WTC11 (cell line): ENCODE results near the gene ACIN1. TPM values are rescaled to one million over a fixed set of nuclear protein-coding genes. Genes with fewer than 3 reads are reported as not detected.

Experiments used
- ATAC-seq: fragments of 200-7000 bp; cut with Tn5 transposase; 2 replicates; pipeline ENCODE4 v1.10.0; 2021; ENCODE audit warnings: mild to moderate bottlenecking, moderate library complexity
- CTCF ChIA-PET: fragments of 300-600 bp; sonication (Branson Sonifier 250); formaldehyde crosslinking; loops from one replicate; lab custom pipeline; 2021; ENCODE audit warnings: antibody characterized with exemption; lab: Charles Lee
- POLR2A ChIA-PET: fragments of 350-600 bp; sonication (Branson Sonifier 250); formaldehyde crosslinking; loops from one replicate; lab custom pipeline; 2021; ENCODE audit warnings: antibody characterized with exemption; lab: Charles Lee
- DNase-seq: peaks from one replicate; pipeline ENCODE4 v3.0.0; 2021; ENCODE audit warnings: low spot score
- H3K27ac Mint-ChIP-seq: 2 replicates; pipeline ENCODE4 v1.8.0; 2021; ENCODE audit warnings: mixed read lengths
- H3K27me3 Mint-ChIP-seq: 2 replicates; pipeline ENCODE4 v1.8.0; 2021; ENCODE audit warnings: low read depth, mild to moderate bottlenecking, moderate library complexity, mixed read lengths
- H3K36me3 Mint-ChIP-seq: 2 replicates; pipeline ENCODE4 v1.8.0; 2021; ENCODE audit warnings: mixed read lengths
- H3K4me1 Mint-ChIP-seq: 2 replicates; pipeline ENCODE4 v1.8.0; 2022; ENCODE audit warnings: mixed read lengths
- H3K4me3 Mint-ChIP-seq: 2 replicates; pipeline ENCODE4 v1.8.0; 2021; ENCODE audit warnings: mild to moderate bottlenecking, moderate library complexity, mixed read lengths
- H3K9me3 Mint-ChIP-seq: 2 replicates; pipeline ENCODE4 v1.8.0; 2021; ENCODE audit warnings: mixed read lengths
- ATF1 ChIP-seq: sonication (generic); formaldehyde crosslinking; IDR thresholded peaks from 2 replicates; pipeline ENCODE4 v1.8.1; 2023; ENCODE audit warnings: mild to moderate bottlenecking, moderate library complexity, missing genetic modification reagents
- CREB1 ChIP-seq: sonication (generic); formaldehyde crosslinking; IDR thresholded peaks from 2 replicates; pipeline ENCODE4 v1.8.0; 2023; ENCODE audit warnings: mild to moderate bottlenecking, missing genetic modification reagents
- E2F4 ChIP-seq: sonication (generic); formaldehyde crosslinking; IDR thresholded peaks from 2 replicates; pipeline ENCODE4 v1.8.1; 2022; ENCODE audit warnings: low read depth, mild to moderate bottlenecking, moderate library complexity, missing genetic modification reagents, borderline replicate concordance
- ELF4 ChIP-seq: sonication (generic); formaldehyde crosslinking; IDR thresholded peaks from 2 replicates; pipeline ENCODE4 v1.8.1; 2022; ENCODE audit warnings: low read depth, mild to moderate bottlenecking, moderate library complexity, missing genetic modification reagents
- ERG ChIP-seq: fragments of 250-450 bp; sonication (Bioruptor Pico); IDR thresholded peaks from 2 replicates; pipeline ENCODE4 v1.8.0; 2021; ENCODE audit warnings: mild to moderate bottlenecking
- ETV6 ChIP-seq: sonication (generic); formaldehyde crosslinking; IDR thresholded peaks from 2 replicates; pipeline ENCODE4 v1.8.1; 2022; ENCODE audit warnings: mild to moderate bottlenecking, missing genetic modification reagents
- FOXK1 ChIP-seq: sonication (generic); formaldehyde crosslinking; IDR thresholded peaks from 2 replicates; pipeline ENCODE4 v1.8.0; 2022; ENCODE audit warnings: mild to moderate bottlenecking, moderate library complexity, missing genetic modification reagents
- HMGA2 ChIP-seq: fragments of 250-450 bp; sonication (Bioruptor Pico); IDR thresholded peaks from 2 replicates; pipeline ENCODE4 v1.4.0; 2021; ENCODE audit warnings: mild to moderate bottlenecking, moderate library complexity
- IRF1 ChIP-seq: sonication (generic); formaldehyde crosslinking; IDR thresholded peaks from 2 replicates; pipeline ENCODE4 v1.8.0; 2023; ENCODE audit warnings: missing genetic modification reagents
- MLX ChIP-seq: sonication (generic); formaldehyde crosslinking; IDR thresholded peaks from 2 replicates; pipeline ENCODE4 v1.8.1; 2023; ENCODE audit warnings: mild to moderate bottlenecking, missing genetic modification reagents, moderate library complexity
- NFATC4 ChIP-seq: fragments of 250-450 bp; sonication (Bioruptor Pico); IDR thresholded peaks from 2 replicates; pipeline ENCODE4 v1.9.0; 2021; ENCODE audit warnings: mild to moderate bottlenecking
- RELA ChIP-seq: sonication (generic); formaldehyde crosslinking; IDR thresholded peaks from 2 replicates; pipeline ENCODE4 v1.8.1; 2022; ENCODE audit warnings: missing genetic modification reagents, mild to moderate bottlenecking, borderline replicate concordance
- ZNF396 ChIP-seq: fragments of 250-450 bp; sonication (Bioruptor Pico); IDR thresholded peaks from 2 replicates; pipeline ENCODE4 v1.8.0; 2021; ENCODE audit warnings: mild to moderate bottlenecking, moderate library complexity, borderline replicate concordance
- ZNF425 ChIP-seq: fragments of 250-450 bp; sonication (Bioruptor Pico); conservative IDR thresholded peaks from 2 replicates; pipeline ENCODE4 v1.9.0; 2021; ENCODE audit warnings: mild to moderate bottlenecking
- ZNF532 ChIP-seq: fragments of 250-450 bp; sonication (Bioruptor Pico); IDR thresholded peaks from 2 replicates; pipeline ENCODE4 v1.9.0; 2021; ENCODE audit warnings: mild to moderate bottlenecking, borderline replicate concordance
- total RNA-seq: library from RNA; stranded (reverse); gene quantifications from 3 replicates; pipeline ENCODE4 v1.2.3, GENCODE V29; 2021

The ACIN1 gene
- total RNA-seq, 1 experiment from 2014 or later = 229 TPM

- H3K4me3 Mint-ChIP-seq = no peak overlapping the region
- H3K27me3 Mint-ChIP-seq = no peaks in the 10 kb centered on the region
- H3K9me3 Mint-ChIP-seq = no peaks in the 10 kb centered on the region
- H3K4me1 Mint-ChIP-seq = peaks cover 16% of the 10 kb centered on the region
- ATAC-seq (no peak), DNase-seq (no peak)
- ChIA-PET POLR2A (interaction anchor here (1.2 kb wide), 1 partner anchor 29 kb away, joined by 4 read pairs; no protein-coding TSS in a partner anchor), CTCF (interaction anchor here (0.7 to 3.9 kb wide), 11 partner anchors 17 to 123 kb away, joined by 3 to 24 read pairs (median 5); partner anchors contain the start of genes ACIN1 and PSMB11)
- no peak overlapping the region; the same call in 1 of the 2 replicates for H3K27ac Mint-ChIP-seq
- no peak for TF ChIP-seq IRF1 (CRISPR knock-in tag)
- TF ChIP-seq RELA (CRISPR knock-in tag) = no peak
- no peak for TF ChIP-seq ELF4 (CRISPR knock-in tag)
- no peak for TF ChIP-seq FOXK1
- TF ChIP-seq MLX (CRISPR knock-in tag) = no peak
- TF ChIP-seq ERG (CRISPR knock-in tag) = no peak
- no peak for TF ChIP-seq ETV6 (CRISPR knock-in tag)
- TF ChIP-seq CREB1 (CRISPR knock-in tag) = no peak
- TF ChIP-seq E2F4 = no peak
- TF ChIP-seq HMGA2 (CRISPR knock-in tag) = no peak
- TF ChIP-seq ZNF532 (CRISPR knock-in tag) = no peak
- TF ChIP-seq ATF1 = no peak
- no peak for TF ChIP-seq ZNF396 (CRISPR knock-in tag)
- no peak for TF ChIP-seq ZNF425 (CRISPR knock-in tag)
- no peak for TF ChIP-seq NFATC4 (CRISPR knock-in tag)
- H3K36me3 Mint-ChIP-seq = peaks cover 29% of the 10 kb centered on the region
These were observed 71.2 kb downstream of the ACIN1 start for GRCh38 chr14:23023795-23024152.
